SK-N-SH treated with all-trans-retinoic acid at 6 μM for 48 hours (cell line): ENCODE results near the gene EDEM1.

Experiments used
- CREB5 ChIP-seq: fragments of 250-450 bp; sonication (Bioruptor Pico); IDR thresholded peaks from 2 replicates; pipeline ENCODE4 v1.5.1; 2020; ENCODE audit warnings: low read depth, mild to moderate bottlenecking, moderate library complexity
- RARB ChIP-seq: fragments of 250-450 bp; sonication (Bioruptor Pico); IDR thresholded peaks from 2 replicates; pipeline ENCODE4 v1.8.0; 2021; ENCODE audit warnings: mild to moderate bottlenecking, moderate library complexity
- ZFP3 ChIP-seq: fragments of 250-450 bp; sonication (Bioruptor Pico); IDR thresholded peaks from 2 replicates; pipeline ENCODE4 v1.5.0; 2020; ENCODE audit warnings: mild to moderate bottlenecking, moderate library complexity
- ZFP30 ChIP-seq: fragments of 450-650 bp; formaldehyde crosslinking; IDR thresholded peaks from 2 replicates; pipeline ENCODE4 v1.5.0; 2022; ENCODE audit warnings: mild to moderate bottlenecking, moderate library complexity
- ZNF8 ChIP-seq: fragments of 450-650 bp; formaldehyde crosslinking; IDR thresholded peaks from 2 replicates; pipeline ENCODE4 v1.5.0; 2020; ENCODE audit warnings: mild to moderate bottlenecking, moderate library complexity
- TF ChIP-seq, protein P1 (sequence below): fragments of 250-450 bp; sonication (Bioruptor Pico); IDR thresholded peaks from 2 replicates; pipeline ENCODE4 v1.8.0; 2020; ENCODE audit warnings: mild to moderate bottlenecking, moderate library complexity, borderline replicate concordance

DNA sequence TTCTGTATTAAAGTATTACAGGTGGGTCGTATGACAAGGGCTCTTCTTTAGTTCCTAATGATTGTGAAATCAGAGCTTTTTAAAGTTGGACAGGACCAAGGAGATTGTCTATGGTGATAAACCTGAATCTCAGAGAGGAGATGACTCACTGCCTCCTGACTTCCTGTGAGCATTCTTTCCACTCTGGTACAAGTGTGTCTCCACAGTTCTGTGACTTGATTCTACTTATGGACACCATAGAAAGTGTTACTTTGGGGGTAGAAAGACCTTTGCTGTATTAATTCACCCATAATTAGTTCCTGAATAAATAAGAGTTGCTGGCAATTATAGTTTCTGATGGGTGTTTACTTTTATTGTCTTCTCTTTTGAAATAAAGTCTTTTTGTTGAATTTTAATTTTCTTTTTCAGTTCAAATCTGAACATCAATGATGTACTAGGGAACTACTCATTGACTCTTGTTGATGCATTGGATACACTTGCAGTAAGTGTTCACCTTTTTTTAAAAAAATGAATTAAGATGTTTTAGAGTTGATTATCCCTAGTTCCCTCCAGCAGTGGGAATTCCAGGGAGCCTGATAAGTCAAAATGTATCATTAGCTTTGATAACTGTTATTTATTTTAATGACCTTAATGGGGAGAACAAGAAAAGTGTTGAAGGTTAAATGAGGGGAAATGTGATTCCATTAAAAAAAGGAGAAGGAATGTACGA lies 7.4 kb downstream of the EDEM1 start:
- TF ChIP-seq, protein P1, sequence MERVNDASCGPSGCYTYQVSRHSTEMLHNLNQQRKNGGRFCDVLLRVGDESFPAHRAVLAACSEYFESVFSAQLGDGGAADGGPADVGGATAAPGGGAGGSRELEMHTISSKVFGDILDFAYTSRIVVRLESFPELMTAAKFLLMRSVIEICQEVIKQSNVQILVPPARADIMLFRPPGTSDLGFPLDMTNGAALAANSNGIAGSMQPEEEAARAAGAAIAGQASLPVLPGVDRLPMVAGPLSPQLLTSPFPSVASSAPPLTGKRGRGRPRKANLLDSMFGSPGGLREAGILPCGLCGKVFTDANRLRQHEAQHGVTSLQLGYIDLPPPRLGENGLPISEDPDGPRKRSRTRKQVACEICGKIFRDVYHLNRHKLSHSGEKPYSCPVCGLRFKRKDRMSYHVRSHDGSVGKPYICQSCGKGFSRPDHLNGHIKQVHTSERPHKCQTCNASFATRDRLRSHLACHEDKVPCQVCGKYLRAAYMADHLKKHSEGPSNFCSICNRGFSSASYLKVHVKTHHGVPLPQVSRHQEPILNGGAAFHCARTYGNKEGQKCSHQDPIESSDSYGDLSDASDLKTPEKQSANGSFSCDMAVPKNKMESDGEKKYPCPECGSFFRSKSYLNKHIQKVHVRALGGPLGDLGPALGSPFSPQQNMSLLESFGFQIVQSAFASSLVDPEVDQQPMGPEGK (CRISPR knock-in tag) = no peak
- TF ChIP-seq CREB5 (CRISPR knock-in tag) = no peak
- no peak for TF ChIP-seq ZFP3
- TF ChIP-seq RARB (CRISPR knock-in tag) = no peak
- TF ChIP-seq ZNF8 (CRISPR knock-in tag) = no peak
- no peak for TF ChIP-seq ZFP30 (CRISPR knock-in tag)
